ENCODE measurements around the gene PKIB. TPM values are rescaled to one million over a fixed set of nuclear protein-coding genes. Genes with fewer than 3 reads are reported as not detected.
A peak's percentile ranks its signal among the peaks of the same experiment; 100 is the strongest.

Gene PKIB
- total and polyA plus RNA-seq, 10 of the 15 experiments (the other 5 are each of a cell fraction or from before 2014, with no cell fraction given): 0.20 to 1.8 (median 0.87) TPM

DNA sequence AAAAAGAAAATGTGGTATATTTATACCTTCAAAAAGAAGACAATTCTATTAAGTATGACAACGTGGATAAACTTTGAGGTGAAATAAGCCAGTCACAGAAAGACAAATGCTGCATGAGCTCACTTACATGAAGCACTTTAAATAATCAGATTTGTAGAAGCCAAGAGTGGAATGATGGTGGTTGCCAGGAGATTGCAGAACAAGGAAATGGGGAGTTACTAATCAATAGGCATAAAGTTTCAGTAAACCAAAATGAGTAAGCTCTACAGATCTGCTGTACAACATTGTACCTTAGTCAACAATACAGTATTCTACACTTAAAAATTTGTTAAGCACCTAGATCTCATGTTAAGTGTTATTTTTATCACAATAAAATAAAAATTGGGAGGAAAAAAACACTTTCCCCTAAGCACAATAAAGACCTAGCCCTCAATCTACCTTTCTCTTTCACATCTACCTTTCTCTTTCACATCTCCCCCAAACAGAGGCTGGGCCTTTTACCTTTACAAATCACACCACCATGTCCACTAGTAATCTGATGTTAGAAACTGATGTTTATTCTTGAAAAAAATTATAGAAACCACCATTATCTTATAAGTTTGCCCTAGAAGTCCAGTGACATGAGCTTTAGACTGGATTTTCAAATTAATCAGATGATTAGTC, 73.9 kb downstream of the PKIB start:
- in situ Hi-C loops (cut with MboI): no loop called here
- RAD21 ChIA-PET (ENCODE audit: unreplicated experiment): interaction anchor here (0.9 to 1.4 kb wide), 2 partner anchors 17 to 38 kb away, joined by 3 read pairs; no protein-coding TSS in a partner anchor
- no peaks in the 10 kb centered on the region for H3K9me3 ChIP-seq (replicated peaks; ENCODE audit: control insufficient read depth, insufficient read depth, low read length)
- DNase-seq (ENCODE audit: low read depth, low spot score) (no peak), ATAC-seq (peak; percentile 71), FAIRE-seq (no peak)
- POLR2A ChIA-PET: interaction anchor here (0.7 kb wide), 1 partner anchor 18 kb away, joined by 3 read pairs; no protein-coding TSS in a partner anchor
- no peaks in the 10 kb centered on the region for H3K4me1 ChIP-seq (ENCODE audit: control insufficient read depth, insufficient read depth, low read length)
- CTCF ChIA-PET: interaction anchor here (0.6 to 1.6 kb wide), 6 partner anchors 8 to 169 kb away, joined by 3 to 4 read pairs (median 3); no protein-coding TSS in a partner anchor
- SMC1A ChIA-PET (ENCODE audit: uncharacterized antibody, unreplicated experiment): interaction anchor here (0.8 to 2.6 kb wide), 7 partner anchors 9 to 185 kb away, joined by 3 to 8 read pairs (median 5); no protein-coding TSS in a partner anchor
- H2AFZ ChIP-seq (ENCODE audit: control insufficient read depth, low read depth, low read length): no peak overlapping the region
- 0% methylated on average over 1 of the region's 1 CpG for WGBS (ENCODE audit: insufficient coverage, insufficient replicate concordance, low lambda C conversion rate, missing lambda C conversion rate)
- no peaks in the 10 kb centered on the region for H3K36me3 ChIP-seq (ENCODE audit: control insufficient read depth in 2 of 2, insufficient read depth in 2 of 2, low read length in 1 of 2)
- no peak overlapping the region for H3K9ac ChIP-seq (ENCODE audit: control insufficient read depth, insufficient read depth, low read length)
- no peak for TF ChIP-seq POU2F2 (IDR thresholded peaks at IDR 0.05; ENCODE audit: borderline replicate concordance, low read depth, low read length)
- TF ChIP-seq YBX1 (IDR thresholded peaks at IDR 0.05): no peak
- TF ChIP-seq DPF2 (IDR thresholded peaks at IDR 0.05): no peak
- no peak for TF ChIP-seq ATF7 (IDR thresholded peaks at IDR 0.05; ENCODE audit: low read depth)
- TF ChIP-seq YY1 (IDR thresholded peaks at IDR 0.05; ENCODE audit: low read depth, low read length): no peak
- no peak for TF ChIP-seq JUND (IDR thresholded peaks at IDR 0.05; ENCODE audit: low read depth, low read length)
- no peak for TF ChIP-seq FOS (IDR thresholded peaks at IDR 0.05; ENCODE audit: borderline replicate concordance, extremely low read depth, insufficient read length)
- TF ChIP-seq, protein P1, sequence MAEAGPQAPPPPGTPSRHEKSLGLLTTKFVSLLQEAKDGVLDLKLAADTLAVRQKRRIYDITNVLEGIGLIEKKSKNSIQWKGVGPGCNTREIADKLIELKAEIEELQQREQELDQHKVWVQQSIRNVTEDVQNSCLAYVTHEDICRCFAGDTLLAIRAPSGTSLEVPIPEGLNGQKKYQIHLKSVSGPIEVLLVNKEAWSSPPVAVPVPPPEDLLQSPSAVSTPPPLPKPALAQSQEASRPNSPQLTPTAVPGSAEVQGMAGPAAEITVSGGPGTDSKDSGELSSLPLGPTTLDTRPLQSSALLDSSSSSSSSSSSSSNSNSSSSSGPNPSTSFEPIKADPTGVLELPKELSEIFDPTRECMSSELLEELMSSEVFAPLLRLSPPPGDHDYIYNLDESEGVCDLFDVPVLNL (IDR thresholded peaks at IDR 0.05; ENCODE audit: low read depth, low read length): no peak
- TF ChIP-seq RAD21 (IDR thresholded peaks at IDR 0.05; ENCODE audit: insufficient read depth, low read depth, low read length): no peak
- TF ChIP-seq, protein P2, sequence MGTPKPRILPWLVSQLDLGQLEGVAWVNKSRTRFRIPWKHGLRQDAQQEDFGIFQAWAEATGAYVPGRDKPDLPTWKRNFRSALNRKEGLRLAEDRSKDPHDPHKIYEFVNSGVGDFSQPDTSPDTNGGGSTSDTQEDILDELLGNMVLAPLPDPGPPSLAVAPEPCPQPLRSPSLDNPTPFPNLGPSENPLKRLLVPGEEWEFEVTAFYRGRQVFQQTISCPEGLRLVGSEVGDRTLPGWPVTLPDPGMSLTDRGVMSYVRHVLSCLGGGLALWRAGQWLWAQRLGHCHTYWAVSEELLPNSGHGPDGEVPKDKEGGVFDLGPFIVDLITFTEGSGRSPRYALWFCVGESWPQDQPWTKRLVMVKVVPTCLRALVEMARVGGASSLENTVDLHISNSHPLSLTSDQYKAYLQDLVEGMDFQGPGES (IDR thresholded peaks at IDR 0.05): no peak
- no peak for TF ChIP-seq ZBED1 (IDR thresholded peaks at IDR 0.05; ENCODE audit: borderline replicate concordance)
- TF ChIP-seq SUPT20H (IDR thresholded peaks at IDR 0.05; ENCODE audit: borderline replicate concordance, control insufficient read depth, low read depth, low read length): no peak
- no peak for TF ChIP-seq BMI1 (IDR thresholded peaks at IDR 0.05; ENCODE audit: borderline replicate concordance)
- TF ChIP-seq, protein P3, sequence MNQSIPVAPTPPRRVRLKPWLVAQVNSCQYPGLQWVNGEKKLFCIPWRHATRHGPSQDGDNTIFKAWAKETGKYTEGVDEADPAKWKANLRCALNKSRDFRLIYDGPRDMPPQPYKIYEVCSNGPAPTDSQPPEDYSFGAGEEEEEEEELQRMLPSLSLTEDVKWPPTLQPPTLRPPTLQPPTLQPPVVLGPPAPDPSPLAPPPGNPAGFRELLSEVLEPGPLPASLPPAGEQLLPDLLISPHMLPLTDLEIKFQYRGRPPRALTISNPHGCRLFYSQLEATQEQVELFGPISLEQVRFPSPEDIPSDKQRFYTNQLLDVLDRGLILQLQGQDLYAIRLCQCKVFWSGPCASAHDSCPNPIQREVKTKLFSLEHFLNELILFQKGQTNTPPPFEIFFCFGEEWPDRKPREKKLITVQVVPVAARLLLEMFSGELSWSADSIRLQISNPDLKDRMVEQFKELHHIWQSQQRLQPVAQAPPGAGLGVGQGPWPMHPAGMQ (IDR thresholded peaks at IDR 0.05; ENCODE audit: borderline replicate concordance): no peak
- TF ChIP-seq RCOR1 (conservative IDR thresholded peaks at IDR 0.05; ENCODE audit: low read depth, low read length): no peak
- TF ChIP-seq WRNIP1 (IDR thresholded peaks at IDR 0.05; ENCODE audit: borderline replicate concordance, low read depth, low read length): no peak
- TF ChIP-seq TCF12 (IDR thresholded peaks at IDR 0.05; ENCODE audit: low read depth, low read length): no peak
- no peak for TF ChIP-seq BCL3 (IDR thresholded peaks at IDR 0.05; ENCODE audit: borderline replicate concordance, insufficient read depth, low read depth, low read length, poor library complexity, severe bottlenecking)
- intact Hi-C loops (cut with micrococcal nuclease; ENCODE audit: unreplicated experiment): no loop called here
- no peaks in the 10 kb centered on the region for H3K79me2 ChIP-seq (ENCODE audit: control insufficient read depth, insufficient read depth, low read length)
- H3K4me3 ChIP-seq: no peak overlapping the region
- no peaks in the 10 kb centered on the region for H3K27me3 ChIP-seq (replicated peaks in 1 of 2; ENCODE audit: control insufficient read depth in 2 of 2, insufficient read depth in 2 of 2, low read length in 1 of 2)
- BruUV-seq (replicated peaks): no TSS peak
- no peak overlapping the region for H3K4me2 ChIP-seq (ENCODE audit: control insufficient read depth, insufficient read depth)
- H4K20me1 ChIP-seq (ENCODE audit: control insufficient read depth, insufficient read depth): no peaks in the 10 kb centered on the region
- H3K27ac ChIP-seq (ENCODE audit: control insufficient read depth, insufficient read depth): no peak overlapping the region

Measured in GM12878 (cell line).